ENCODE data around the gene DAAM1.

GRCh38 chr14:59247801-59248584, 59.5 kb downstream of the DAAM1 start:
- TF ChIP-seq CTCF (conservative IDR thresholded peaks at IDR 0.05; ENCODE audit: low read depth, low read length) (no peak), EZH2 (IDR thresholded peaks at IDR 0.05; ENCODE audit: borderline replicate concordance, low read depth, low read length, poor library complexity, severe bottlenecking) (no peak)
